ENCODE results near the gene NKX1-1. TPM values are rescaled to one million over a fixed set of nuclear protein-coding genes. Genes with fewer than 3 reads are reported as not detected.

Gene NKX1-1
- total and polyA plus RNA-seq, 2 experiments from 2014 or later = not detected

GRCh38 chr4:1369479-1370079 lies 36.7 kb downstream of the NKX1-1 start:
- H3K4me3 ChIP-seq = no peak overlapping the region
- ATAC-seq (no peak), DNase-seq (ENCODE audit: low spot score) (no peak)
- H3K4me1 ChIP-seq (ENCODE audit: insufficient read depth) = no peaks in the 10 kb centered on the region
- peaks cover 6% of the 10 kb centered on the region for H3K27me3 Mint-ChIP-seq (ENCODE audit: insufficient read depth, low read depth, poor library complexity)
- H2AFZ ChIP-seq = no peak overlapping the region
- H3K4me2 ChIP-seq = no peak overlapping the region
- no peaks in the 10 kb centered on the region for H3K9me2 ChIP-seq (ENCODE audit: insufficient read depth)
- H3K79me2 ChIP-seq (replicated peaks; ENCODE audit: insufficient read depth) = no peaks in the 10 kb centered on the region
- no peak overlapping the region for H3K27ac ChIP-seq (ENCODE audit: low read depth)
- TF ChIP-seq, protein P1, sequence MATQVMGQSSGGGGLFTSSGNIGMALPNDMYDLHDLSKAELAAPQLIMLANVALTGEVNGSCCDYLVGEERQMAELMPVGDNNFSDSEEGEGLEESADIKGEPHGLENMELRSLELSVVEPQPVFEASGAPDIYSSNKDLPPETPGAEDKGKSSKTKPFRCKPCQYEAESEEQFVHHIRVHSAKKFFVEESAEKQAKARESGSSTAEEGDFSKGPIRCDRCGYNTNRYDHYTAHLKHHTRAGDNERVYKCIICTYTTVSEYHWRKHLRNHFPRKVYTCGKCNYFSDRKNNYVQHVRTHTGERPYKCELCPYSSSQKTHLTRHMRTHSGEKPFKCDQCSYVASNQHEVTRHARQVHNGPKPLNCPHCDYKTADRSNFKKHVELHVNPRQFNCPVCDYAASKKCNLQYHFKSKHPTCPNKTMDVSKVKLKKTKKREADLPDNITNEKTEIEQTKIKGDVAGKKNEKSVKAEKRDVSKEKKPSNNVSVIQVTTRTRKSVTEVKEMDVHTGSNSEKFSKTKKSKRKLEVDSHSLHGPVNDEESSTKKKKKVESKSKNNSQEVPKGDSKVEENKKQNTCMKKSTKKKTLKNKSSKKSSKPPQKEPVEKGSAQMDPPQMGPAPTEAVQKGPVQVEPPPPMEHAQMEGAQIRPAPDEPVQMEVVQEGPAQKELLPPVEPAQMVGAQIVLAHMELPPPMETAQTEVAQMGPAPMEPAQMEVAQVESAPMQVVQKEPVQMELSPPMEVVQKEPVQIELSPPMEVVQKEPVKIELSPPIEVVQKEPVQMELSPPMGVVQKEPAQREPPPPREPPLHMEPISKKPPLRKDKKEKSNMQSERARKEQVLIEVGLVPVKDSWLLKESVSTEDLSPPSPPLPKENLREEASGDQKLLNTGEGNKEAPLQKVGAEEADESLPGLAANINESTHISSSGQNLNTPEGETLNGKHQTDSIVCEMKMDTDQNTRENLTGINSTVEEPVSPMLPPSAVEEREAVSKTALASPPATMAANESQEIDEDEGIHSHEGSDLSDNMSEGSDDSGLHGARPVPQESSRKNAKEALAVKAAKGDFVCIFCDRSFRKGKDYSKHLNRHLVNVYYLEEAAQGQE (IDR thresholded peaks at IDR 0.05; ENCODE audit: unreplicated experiment) = no peak
- TF ChIP-seq CTCF (conservative IDR thresholded peaks at IDR 0.05; ENCODE audit: low read depth in 2 of 2) (no peak), EZH2 (IDR thresholded peaks at IDR 0.05; ENCODE audit: low read depth, unreplicated experiment) (no peak), POLR2AphosphoS5 (IDR thresholded peaks at IDR 0.05; ENCODE audit: low read depth) (no peak), NANOG (IDR thresholded peaks at IDR 0.05; ENCODE audit: borderline replicate concordance) (no peak), ZNF331 (CRISPR knock-in tag; IDR thresholded peaks at IDR 0.05; ENCODE audit: low read depth) (no peak), ZNF114 (CRISPR knock-in tag; IDR thresholded peaks at IDR 0.05) (no peak), CREB1 (CRISPR knock-in tag; IDR thresholded peaks at IDR 0.05; ENCODE audit: low read depth) (no peak), ZNF462 (CRISPR knock-in tag; IDR thresholded peaks at IDR 0.05) (no peak), JUNB (IDR thresholded peaks at IDR 0.05; ENCODE audit: unreplicated experiment) (no peak), ETS1 (IDR thresholded peaks at IDR 0.05) (no peak), EZH2phosphoT487 (IDR thresholded peaks at IDR 0.05; ENCODE audit: unreplicated experiment) (no peak), STAT1 (IDR thresholded peaks at IDR 0.05; ENCODE audit: unreplicated experiment) (no peak)
- H3K27ac Mint-ChIP-seq = no peak overlapping the region
- no peaks in the 10 kb centered on the region for H3K36me3 ChIP-seq (ENCODE audit: insufficient read depth)
- H3K9me3 Mint-ChIP-seq = no peaks in the 10 kb centered on the region
- H3K4me1 Mint-ChIP-seq = no peaks in the 10 kb centered on the region; the same call in 2 of the 3 replicates
- no peak overlapping the region; the same call in 2 of the 3 replicates for H3K4me3 Mint-ChIP-seq
- H3K27me3 ChIP-seq (ENCODE audit: insufficient read depth) = no peaks in the 10 kb centered on the region
- H4K20me1 ChIP-seq (replicated peaks; ENCODE audit: insufficient read depth) = no peaks in the 10 kb centered on the region; the same call in 1 of the 2 replicates
- peaks cover 3% of the 10 kb centered on the region; the same call in 2 of the 3 replicates for H3K36me3 Mint-ChIP-seq (ENCODE audit: low read depth)
- H3F3A ChIP-seq (replicated peaks; ENCODE audit: low read depth) = no peaks in the 10 kb centered on the region
